Measurements from ENCODE around the gene KASH5. TPM values are rescaled to one million over a fixed set of nuclear protein-coding genes. Genes with fewer than 3 reads are reported as not detected.

Gene KASH5
- total RNA-seq, 1 donor from 2014 or later = 2.2 TPM

DNA sequence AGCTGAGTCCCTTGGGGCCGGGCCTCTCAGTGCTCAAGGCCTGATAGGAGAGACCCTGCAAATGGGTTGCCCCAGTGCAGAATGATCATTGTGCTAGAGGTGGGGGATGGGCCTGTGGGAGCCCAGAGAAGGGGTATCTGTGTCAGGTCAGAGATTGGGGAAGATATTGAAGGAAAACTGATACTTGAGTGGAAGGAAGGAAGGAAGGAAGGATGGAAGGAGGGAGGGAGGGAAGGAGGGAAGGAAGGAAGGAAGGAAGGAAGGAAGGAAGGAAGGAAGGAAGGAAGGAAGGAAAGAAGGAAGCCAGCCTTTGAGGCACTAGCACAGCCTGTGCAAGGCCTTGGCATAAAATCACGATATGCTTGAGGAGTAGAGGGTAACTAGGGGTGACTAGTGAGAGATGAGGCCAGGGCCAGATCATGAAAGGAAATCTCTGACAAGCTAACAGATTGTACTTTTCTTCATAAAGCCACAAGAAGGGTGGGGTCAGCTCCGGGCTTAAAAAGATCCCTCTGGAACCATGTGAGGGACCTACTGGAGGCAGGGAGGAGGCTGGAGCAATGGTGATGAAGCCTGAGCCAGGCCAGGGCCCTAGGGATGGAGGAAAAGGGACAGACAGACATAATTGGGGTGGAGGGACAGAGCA is 23.8 kb downstream of the KASH5 start:
- no peaks in the 10 kb centered on the region for H3K36me3 ChIP-seq
- no peaks in the 10 kb centered on the region for H3K27me3 ChIP-seq
- H3K4me3 ChIP-seq = no peak overlapping the region
- no peak for DNase-seq
- H3K9me3 ChIP-seq = no peaks in the 10 kb centered on the region
- no peak for ATAC-seq
- H3K4me1 ChIP-seq = no peaks in the 10 kb centered on the region
- no peak overlapping the region for H3K27ac ChIP-seq
- TF ChIP-seq, protein P1, sequence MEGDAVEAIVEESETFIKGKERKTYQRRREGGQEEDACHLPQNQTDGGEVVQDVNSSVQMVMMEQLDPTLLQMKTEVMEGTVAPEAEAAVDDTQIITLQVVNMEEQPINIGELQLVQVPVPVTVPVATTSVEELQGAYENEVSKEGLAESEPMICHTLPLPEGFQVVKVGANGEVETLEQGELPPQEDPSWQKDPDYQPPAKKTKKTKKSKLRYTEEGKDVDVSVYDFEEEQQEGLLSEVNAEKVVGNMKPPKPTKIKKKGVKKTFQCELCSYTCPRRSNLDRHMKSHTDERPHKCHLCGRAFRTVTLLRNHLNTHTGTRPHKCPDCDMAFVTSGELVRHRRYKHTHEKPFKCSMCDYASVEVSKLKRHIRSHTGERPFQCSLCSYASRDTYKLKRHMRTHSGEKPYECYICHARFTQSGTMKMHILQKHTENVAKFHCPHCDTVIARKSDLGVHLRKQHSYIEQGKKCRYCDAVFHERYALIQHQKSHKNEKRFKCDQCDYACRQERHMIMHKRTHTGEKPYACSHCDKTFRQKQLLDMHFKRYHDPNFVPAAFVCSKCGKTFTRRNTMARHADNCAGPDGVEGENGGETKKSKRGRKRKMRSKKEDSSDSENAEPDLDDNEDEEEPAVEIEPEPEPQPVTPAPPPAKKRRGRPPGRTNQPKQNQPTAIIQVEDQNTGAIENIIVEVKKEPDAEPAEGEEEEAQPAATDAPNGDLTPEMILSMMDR (IDR thresholded peaks at IDR 0.05) = no peak
- intact Hi-C loops (cut with DNase I) = no loop called here

DNA sequence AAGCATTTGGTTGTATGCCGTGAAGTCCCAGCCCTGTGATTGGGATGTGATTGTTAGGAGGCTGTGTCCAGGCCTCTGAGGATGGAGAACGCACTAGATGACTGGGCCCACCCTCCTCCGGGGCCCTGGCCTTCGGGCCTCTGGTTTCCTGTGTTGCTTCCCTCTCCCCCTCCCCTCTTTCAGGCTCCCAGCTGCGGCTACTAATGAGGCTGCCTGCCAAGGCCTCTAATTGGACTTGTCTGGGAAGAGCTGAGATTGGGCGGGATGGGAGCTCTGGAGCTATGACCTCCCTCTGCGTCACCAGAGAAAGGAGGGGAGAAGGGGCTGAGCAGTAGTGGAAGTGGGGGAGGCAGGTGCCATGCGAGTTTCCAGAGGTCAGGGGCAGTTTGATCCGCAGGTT is 25.3 kb downstream of the KASH5 start:
- Histone ChIP-seq H3K27ac (no peak overlapping the region), H3K4me3 (no peak overlapping the region), H3K27me3 (no peaks in the 10 kb centered on the region), H3K9me3 (no peaks in the 10 kb centered on the region), H3K4me1 (no peaks in the 10 kb centered on the region), H3K36me3 (no peaks in the 10 kb centered on the region)
- ATAC-seq (no peak), DNase-seq (no peak)
- TF ChIP-seq, protein P1 (IDR thresholded peaks at IDR 0.05) = no peak
- intact Hi-C loops (cut with DNase I) = no loop called here

DNA sequence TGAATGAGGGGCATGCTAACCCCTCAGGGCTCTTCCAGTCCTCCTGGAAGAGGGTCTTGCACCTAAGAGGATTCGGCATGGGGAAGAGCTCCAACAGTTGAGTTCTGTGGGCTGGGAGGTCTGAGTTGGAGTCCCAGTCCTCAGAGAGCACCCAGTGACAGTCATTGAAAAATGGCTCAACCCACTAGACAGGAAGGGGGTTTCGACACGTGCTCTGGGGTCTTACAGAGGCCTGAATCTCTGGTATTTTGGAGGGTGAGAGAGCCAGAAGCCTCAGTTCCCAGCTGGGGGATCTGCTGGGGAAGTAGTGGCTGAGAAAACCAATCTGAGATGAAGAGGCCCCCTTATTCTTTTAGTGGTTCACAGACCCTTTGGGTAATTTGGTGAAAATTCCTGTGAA is 26.2 kb downstream of the KASH5 start:
- DNase-seq (no peak), ATAC-seq (no peak)
- intact Hi-C loops (cut with DNase I) = no loop called here
- TF ChIP-seq, protein P1 (IDR thresholded peaks at IDR 0.05) = no peak
- Histone ChIP-seq H3K27ac (no peak overlapping the region), H3K36me3 (no peaks in the 10 kb centered on the region), H3K9me3 (no peaks in the 10 kb centered on the region), H3K27me3 (no peaks in the 10 kb centered on the region), H3K4me1 (no peaks in the 10 kb centered on the region), H3K4me3 (no peak overlapping the region)

DNA sequence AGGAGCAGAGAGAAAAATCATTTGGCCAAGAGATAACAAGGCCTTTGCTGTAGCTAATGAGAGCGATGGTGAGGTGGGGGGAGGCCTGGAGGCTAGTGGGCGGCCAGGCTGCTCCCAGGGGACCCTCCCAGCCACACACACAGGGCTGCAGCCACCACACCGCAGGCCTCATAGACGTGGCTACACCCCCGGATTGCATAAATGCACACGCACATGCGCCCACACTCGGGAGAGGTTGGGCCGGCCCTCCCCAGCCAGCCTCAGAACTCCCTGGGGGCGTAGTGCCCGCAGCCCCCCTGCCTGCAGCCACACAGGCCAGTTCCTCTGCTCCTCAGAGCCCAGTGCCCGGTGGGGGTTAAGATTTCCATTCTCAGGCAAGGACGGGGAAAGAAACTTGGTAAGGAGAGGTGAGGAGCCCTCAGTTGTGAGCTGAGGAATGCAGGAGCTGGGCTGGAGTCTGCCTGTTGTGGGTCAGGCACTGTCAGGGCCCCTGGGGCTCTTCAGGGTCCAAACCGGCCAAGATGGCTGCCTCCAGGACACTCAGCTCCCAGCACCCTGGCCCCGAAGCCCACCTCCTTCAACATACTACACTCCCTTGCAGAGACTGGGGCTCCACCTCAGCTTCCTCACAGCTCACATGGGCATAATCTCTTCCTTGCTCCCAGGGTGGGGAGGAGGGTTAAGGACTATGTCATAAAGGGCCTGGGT is 27.2 kb downstream of the KASH5 start:
- no peak for ATAC-seq
- TF ChIP-seq, protein P1 (IDR thresholded peaks at IDR 0.05) = no peak
- intact Hi-C loops (cut with DNase I) = no loop called here
- DNase-seq = no peak
- Histone ChIP-seq H3K4me1 (no peaks in the 10 kb centered on the region), H3K36me3 (no peaks in the 10 kb centered on the region), H3K27ac (no peak overlapping the region), H3K27me3 (no peaks in the 10 kb centered on the region), H3K4me3 (no peak overlapping the region), H3K9me3 (no peaks in the 10 kb centered on the region)

DNA sequence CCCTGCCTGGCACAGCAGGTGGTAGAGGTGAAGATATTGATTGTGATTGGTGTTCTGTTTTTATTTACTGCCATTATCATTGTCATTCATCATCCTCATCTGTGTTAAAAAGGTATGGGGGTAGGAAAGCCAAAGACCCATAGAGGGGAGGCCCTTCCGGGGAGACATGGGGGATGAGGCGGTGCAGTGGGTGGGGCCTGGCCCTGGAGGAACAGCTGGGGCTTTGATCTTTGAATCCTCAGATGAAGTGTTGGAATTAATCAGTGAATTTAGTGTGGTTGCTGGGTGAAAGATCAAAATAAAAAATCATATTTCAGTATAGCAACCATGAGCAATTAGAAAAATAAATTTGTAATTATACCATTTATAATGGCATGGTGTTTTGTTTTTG is 27.8 kb downstream of the KASH5 start:
- ATAC-seq (no peak), DNase-seq (no peak)
- Histone ChIP-seq H3K27me3 (no peaks in the 10 kb centered on the region), H3K9me3 (no peaks in the 10 kb centered on the region), H3K4me1 (no peaks in the 10 kb centered on the region), H3K27ac (no peak overlapping the region), H3K36me3 (no peaks in the 10 kb centered on the region), H3K4me3 (no peak overlapping the region)
- intact Hi-C loops (cut with DNase I) = no loop called here
- TF ChIP-seq, protein P1 (IDR thresholded peaks at IDR 0.05) = no peak

Data from upper lobe of right lung (tissue), 1 donor.